Muscle layer of colon (tissue), 2 donors: ENCODE measurements around the gene ZCWPW1.
A peak's percentile ranks its signal among the peaks of the same experiment; 100 is the strongest.
"Not testable (repeated sequence)": the region's sequence is repeated elsewhere in the genome, so short reads cannot be mapped to it uniquely, and the experiment has no call there.

ENCODE experiments used
- H3K27ac ChIP-seq: one replicate; pipeline ENCODE4 v1.7.0; 2013; ENCODE audit warnings: low read depth, mild to moderate bottlenecking, low read length, moderate library complexity
- H3K27me3 ChIP-seq, 2 donors: one replicate each; pipeline ENCODE4 v1.7.0; 2013; ENCODE audit warnings: low read length in 2 of 2, mild to moderate bottlenecking in 2 of 2; ENCODE audit not compliant: insufficient read depth in 2 of 2, control insufficient read depth in 1 of 2
- H3K36me3 ChIP-seq: one replicate; pipeline ENCODE4 v1.7.0; 2013; ENCODE audit warnings: mild to moderate bottlenecking, low read length; ENCODE audit not compliant: insufficient read depth
- H3K4me1 ChIP-seq: one replicate; pipeline ENCODE4 v1.7.0; 2013; ENCODE audit warnings: mild to moderate bottlenecking, low read length; ENCODE audit not compliant: insufficient read depth
- H3K4me3 ChIP-seq, 2 donors: one replicate each; pipeline ENCODE4 v1.7.0; 2013; ENCODE audit warnings: low read length in 2 of 2, low read depth in 1 of 2, mild to moderate bottlenecking in 1 of 2, moderate library complexity in 1 of 2
- H3K9ac ChIP-seq: one replicate; pipeline ENCODE4 v1.7.0; 2013; ENCODE audit warnings: low read length
- H3K9me3 ChIP-seq: one replicate; pipeline ENCODE4 v1.7.0; 2013; ENCODE audit warnings: mild to moderate bottlenecking, low read length
- donor health status: abdominal sarcoma.
- donor health status: Adenocarcinoma of cecum.

The ZCWPW1 gene

DNA sequence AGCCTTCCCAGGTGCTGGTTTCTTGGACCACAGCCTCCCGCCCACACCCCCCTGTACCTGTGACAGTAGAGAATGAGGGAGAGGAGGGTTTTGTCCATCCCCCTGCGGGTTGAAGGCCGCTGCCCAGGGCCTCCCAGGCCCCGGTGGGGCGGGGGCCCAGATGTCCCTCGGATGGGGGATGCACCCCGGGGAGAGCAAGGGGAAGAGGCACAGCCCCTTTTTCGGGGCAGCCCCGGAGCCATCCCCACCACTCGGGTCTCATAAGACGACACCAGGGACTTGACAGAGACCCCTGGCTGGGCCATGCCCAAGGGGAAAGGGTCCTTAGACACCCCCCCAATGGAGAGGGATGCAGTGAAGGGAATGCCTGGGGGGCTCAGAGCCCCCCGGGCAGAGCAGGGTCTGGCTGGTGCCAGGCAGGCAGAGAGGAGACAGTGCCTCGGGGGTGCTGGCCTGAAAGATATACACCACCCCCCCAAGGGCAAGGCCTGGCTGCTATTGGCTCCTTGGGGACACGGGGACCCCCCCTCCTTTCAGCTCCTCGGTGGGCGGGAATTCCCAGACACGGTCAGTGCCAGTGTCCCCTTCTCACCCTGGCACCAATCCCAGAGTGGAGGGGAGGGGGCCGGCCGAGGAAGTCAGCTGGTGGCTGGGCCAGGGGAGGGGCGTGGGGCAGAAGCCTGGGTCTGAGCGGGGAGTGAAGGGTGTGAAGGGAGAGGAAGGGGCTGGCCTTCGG lies 39.3 kb upstream of the ZCWPW1 start:
- Histone ChIP-seq H3K36me3 (no peaks in the 10 kb centered on the region), H3K9me3 (no peaks in the 10 kb centered on the region), H3K4me3 (no peak overlapping the region), H3K9ac (no peak overlapping the region), H3K4me1 (peaks cover 22% of the 10 kb centered on the region), H3K27me3 (no peaks in the 10 kb centered on the region), H3K27ac (no peak overlapping the region)

DNA sequence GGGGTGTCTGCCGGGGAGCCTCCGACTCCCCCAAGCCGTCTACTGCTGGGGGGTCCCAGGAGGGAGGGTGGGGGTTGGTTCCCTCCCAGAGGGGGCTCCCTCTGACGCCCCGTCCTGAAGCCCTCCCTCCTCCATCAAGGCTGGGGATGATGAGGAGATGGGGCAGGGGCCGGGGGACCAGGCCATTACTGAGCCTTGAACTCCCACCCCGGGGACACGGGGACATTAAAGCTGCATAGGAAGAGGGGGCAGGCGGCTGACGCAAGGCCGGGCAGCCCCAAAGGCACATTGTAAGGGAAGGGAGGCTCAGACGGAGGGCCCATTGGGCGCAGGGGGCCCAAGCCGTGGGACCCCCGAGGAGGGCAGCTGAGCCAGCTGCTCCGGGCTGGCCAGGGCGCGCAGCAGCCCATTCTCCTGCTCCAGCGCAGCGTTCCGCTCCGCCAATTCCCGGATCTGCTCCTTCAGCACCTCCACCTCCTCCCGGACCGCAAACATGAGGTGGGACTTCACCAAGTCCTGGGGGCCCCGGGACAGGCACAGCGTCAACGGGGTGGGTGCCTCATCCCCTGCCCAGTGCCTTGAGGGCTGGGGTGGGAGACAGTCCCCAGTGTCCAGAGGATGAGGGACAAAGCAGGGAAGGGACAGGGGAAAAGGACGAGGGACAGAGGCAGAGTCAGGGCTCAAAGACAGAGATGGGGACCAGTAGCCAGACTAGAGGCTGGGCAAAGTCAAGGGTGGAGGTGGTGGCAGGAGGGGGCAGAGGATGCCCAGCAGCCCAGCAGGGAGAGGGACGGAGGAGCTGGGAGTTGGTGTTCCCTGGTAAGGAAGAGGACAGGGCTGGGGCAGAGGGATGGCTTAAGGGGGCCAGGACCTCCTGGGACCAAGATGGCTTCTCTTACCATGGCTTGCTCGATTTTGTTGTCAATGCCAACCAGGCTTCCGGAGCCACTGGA lies 38.4 kb upstream of the ZCWPW1 start:
- Histone ChIP-seq H3K9ac (no peak overlapping the region), H3K27me3 (no peaks in the 10 kb centered on the region), H3K4me1 (peaks cover 21% of the 10 kb centered on the region), H3K9me3 (no peaks in the 10 kb centered on the region), H3K27ac (peak overlapping the region; percentile 44), H3K36me3 (no peaks in the 10 kb centered on the region), H3K4me3 (no peak overlapping the region)

DNA sequence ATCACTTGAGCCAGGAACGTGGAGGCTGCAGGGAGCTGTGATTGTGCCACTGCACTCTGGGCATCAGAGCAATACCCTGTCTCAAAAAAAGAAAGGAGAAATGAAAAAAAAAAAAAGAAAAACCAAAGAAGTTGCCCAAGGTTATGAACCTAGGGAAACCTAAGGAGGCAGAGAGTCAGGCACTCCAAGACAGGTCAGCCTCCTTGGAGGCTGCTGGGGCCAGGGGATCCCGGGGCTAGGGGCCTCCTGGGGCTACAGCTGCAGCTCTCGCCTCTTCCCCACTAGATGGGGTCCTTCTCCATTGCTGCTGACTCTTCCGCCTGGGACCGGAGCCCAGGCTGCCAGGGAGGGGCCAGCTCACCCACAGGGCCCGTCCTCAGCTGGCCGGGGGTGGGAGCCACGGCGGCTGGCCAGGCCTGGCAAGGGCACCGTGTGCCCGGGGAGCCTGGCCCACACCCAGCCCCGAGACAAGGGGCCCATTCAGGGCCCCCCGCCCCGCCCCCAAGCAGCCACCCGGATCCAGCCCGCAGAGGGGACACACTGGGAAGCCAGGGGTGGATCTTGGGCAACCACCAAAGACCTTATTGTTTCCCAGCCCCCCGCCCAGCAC lies 37.3 kb upstream of the ZCWPW1 start:
- peak overlapping the region; percentile 12 for H3K27ac ChIP-seq
- peaks cover 2% of the 10 kb centered on the region for H3K36me3 ChIP-seq
- no peak overlapping the region for H3K9ac ChIP-seq
- H3K9me3 ChIP-seq, result no peaks in the 10 kb centered on the region
- H3K4me1 ChIP-seq, result peaks cover 21% of the 10 kb centered on the region
- no peak overlapping the region for H3K4me3 ChIP-seq
- H3K27me3 ChIP-seq, result no peaks in the 10 kb centered on the region

DNA sequence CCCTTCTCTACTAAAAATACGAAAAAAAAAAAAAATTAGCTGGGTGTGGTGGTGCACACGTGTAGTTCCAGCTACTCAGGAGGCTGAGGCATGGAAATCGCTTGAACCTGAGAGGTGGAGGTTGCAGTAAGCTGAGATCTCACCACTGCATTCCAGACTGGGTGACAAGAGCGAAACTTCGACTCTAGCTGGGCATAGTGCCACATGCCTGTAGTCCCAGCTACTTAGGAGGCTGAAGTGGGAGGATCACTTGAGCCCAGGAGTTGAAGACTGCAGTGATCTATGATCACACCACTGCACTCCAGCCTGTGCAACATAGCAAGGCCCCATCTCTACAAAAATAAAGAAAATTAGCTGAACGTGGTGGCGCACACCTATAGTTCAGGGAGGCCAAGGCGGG lies 36.8 kb upstream of the ZCWPW1 start:
- Histone ChIP-seq H3K4me1 (peaks cover 21% of the 10 kb centered on the region), H3K9me3 (no peaks in the 10 kb centered on the region), H3K9ac (no peak overlapping the region), H3K27ac (peak overlapping the region; percentile 12), H3K4me3 (no peak overlapping the region), H3K36me3 (peaks cover 7% of the 10 kb centered on the region), H3K27me3 (no peaks in the 10 kb centered on the region)

DNA sequence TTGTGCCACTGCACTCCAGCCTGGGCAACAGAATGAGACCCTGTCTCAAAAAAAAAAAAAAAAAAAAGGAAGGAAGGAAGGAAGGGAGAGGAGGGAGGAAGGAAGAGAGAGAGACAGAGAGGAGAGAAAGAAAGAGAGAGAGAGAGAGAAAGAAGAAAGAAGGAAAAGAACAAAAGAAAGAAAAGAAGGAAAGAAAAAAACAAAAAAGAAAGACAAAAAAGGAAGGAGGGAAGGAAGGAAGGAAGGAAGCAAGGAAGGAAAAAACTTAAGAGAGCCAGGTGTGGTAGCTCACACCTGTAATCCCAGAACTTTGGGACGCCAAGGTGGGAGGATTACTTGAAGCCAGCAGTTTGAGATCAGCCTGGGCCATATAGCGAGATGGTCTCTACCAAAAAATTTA lies 36.3 kb upstream of the ZCWPW1 start:
- H3K4me3 ChIP-seq, result no peak overlapping the region
- H3K9me3 ChIP-seq, result no peaks in the 10 kb centered on the region
- no peak overlapping the region for H3K27ac ChIP-seq
- H3K4me1 ChIP-seq, result peaks cover 21% of the 10 kb centered on the region
- H3K36me3 ChIP-seq, result peaks cover 10% of the 10 kb centered on the region
- H3K27me3 ChIP-seq, result no peaks in the 10 kb centered on the region
- H3K9ac ChIP-seq, result no peak overlapping the region

DNA sequence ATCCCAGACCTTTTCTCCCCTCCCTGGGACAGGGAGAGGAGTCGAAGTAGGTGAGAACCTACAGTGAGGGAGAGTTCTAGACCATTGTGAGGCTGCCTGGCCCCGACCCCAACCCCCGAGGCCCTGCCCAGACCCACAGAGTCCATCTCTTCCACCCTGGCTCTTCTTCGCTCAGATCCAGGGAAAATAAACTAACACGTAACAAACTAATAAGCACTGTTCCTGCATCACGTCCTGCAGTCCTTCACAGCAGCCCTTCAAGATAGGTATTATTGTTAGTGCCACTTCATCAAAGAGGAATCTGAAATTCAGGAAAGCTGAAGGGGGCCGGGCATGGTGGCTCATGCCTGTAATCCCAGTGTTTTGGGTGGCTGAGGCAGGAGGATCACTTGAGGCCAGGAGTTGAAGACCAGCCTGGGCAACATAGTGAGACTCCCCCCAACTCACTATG lies 35.7 kb upstream of the ZCWPW1 start, which contains the start of gene SPACDR:
Gene SPACDR, minus strand, starts transcription at position 51 of the 451 bp plus-strand sequence. CDS start 235 bp downstream, outside the sequence.
- Histone ChIP-seq H3K4me3 (no peak within 1 kb of the TSS), H3K36me3 (peaks cover 10% of the 10 kb centered on the region), H3K9me3 (no peaks in the 10 kb centered on the region), H3K27ac (no peak within 1 kb of the TSS), H3K4me1 (peaks cover 15% of the 10 kb centered on the region), H3K27me3 (no peaks in the 10 kb centered on the region), H3K9ac (no peak within 1 kb of the TSS)

DNA sequence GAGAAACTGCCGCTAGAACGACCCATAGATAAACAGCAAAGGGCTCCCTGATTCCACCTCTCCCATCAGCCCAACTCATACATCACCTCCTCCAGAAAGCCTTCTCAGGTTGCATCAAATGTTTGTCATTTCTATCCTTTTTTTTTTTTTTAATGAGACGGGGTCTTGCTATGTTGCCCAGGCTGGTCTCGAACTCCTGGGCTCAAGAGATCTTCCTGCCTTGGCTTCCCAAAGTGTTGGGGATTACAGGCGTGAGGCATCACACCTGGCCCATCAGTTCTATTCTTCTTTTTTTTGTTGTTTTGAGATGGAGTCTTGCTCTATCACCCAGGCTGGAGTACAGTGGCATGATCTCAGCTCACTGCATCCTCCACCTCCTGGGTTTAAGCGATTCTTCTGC lies 28.5 kb upstream of the ZCWPW1 start:
- Histone ChIP-seq H3K4me1 (no peaks in the 10 kb centered on the region), H3K4me3 (no peak overlapping the region), H3K27ac (no peak overlapping the region), H3K9ac (no peak overlapping the region), H3K9me3 (no peaks in the 10 kb centered on the region), H3K36me3 (peaks cover 10% of the 10 kb centered on the region), H3K27me3 (no peaks in the 10 kb centered on the region)

DNA sequence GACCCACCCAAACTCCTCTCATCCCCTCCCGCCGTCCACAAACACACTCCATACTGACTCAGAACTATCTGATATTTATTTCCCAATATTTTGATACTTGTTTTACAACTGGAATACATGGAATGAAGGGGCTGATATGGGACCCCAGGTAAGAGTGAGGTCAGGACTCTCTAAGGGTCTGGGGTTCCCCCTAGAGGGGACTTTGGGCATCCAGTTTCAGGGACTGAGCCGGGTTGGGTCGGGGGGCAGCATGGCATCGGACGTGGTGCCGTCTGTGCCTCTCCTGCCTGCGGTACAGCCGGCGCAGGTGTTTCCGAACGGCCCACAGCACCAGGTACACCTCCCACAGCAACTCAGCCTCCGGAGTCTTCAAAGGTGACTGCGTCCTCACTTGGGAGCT lies 28.1 kb upstream of the ZCWPW1 start:
- no peak overlapping the region for H3K9ac ChIP-seq
- H3K36me3 ChIP-seq, result peaks cover 10% of the 10 kb centered on the region
- H3K4me1 ChIP-seq, result no peaks in the 10 kb centered on the region
- no peak overlapping the region for H3K27ac ChIP-seq
- H3K9me3 ChIP-seq, result no peaks in the 10 kb centered on the region
- no peak overlapping the region for H3K4me3 ChIP-seq
- no peaks in the 10 kb centered on the region for H3K27me3 ChIP-seq

DNA sequence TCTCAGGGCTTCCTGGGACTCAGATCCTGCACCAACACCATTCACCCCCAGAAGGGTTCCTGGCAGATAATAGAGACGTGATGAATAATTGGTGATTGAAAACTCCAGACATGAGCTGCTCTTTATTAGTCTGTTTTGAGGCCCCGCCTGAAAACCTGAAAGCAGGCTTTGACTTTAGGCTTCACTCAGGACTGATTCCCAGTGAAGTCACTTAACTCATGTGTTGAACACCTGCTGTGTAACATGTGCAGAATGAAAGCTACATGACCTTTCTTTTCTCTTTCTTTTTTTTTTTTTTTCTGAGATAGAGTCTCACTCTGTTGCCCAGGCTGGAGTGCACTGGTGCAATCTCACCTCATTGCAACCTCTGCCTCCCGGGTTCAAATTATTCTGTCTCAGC lies 26.7 kb upstream of the ZCWPW1 start:
- Histone ChIP-seq H3K27ac (no peak overlapping the region), H3K9me3 (no peaks in the 10 kb centered on the region), H3K4me3 (no peak overlapping the region), H3K27me3 (no peaks in the 10 kb centered on the region), H3K36me3 (peaks cover 2% of the 10 kb centered on the region), H3K4me1 (no peaks in the 10 kb centered on the region), H3K9ac (no peak overlapping the region)

DNA sequence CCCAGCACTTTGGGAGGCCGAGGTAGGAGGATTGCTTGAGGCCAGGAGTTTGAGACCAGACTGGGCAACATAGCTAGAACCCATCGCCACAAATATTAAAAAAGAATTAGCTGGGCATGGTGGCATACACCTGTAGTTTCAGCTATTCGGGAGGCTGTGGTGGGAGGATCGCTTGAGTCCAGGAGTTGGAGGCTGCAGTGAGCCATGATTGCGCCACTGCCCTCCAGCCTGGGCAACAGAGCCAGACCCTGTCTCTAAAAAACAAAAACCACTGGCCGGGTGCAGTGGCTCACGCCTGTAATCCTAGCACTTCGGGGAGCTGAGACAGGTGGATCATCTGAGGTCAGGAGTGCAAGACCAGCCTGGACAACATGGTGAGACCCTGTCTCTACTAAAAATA lies 25.4 kb upstream of the ZCWPW1 start:
- H3K27me3 ChIP-seq, H3K4me3 ChIP-seq, H3K9ac ChIP-seq, H3K9me3 ChIP-seq, H3K27ac ChIP-seq, H3K36me3 ChIP-seq, H3K4me1 ChIP-seq: not testable (repeated sequence)

DNA sequence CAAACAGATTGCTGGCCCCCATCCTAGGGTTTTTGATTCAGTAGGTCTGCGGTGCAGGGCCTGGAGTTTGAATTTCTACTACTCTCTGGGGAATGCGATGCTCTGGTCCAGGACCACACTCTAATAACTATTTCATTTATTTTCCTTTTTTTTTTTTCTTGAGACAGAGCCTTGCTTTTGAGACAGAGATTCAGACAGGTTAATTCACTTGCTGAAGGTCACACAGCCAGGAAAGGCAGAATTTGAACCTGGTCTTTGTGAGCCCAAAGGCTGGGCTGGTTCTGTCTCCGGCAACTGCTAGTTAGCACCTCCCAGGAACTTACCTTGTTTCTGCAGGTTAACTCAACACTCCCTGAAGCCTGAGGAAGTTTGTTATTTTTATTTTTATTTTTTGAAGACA lies 24.0 kb upstream of the ZCWPW1 start:
- H3K27ac ChIP-seq, result no peak overlapping the region
- no peaks in the 10 kb centered on the region for H3K27me3 ChIP-seq
- H3K9me3 ChIP-seq, result no peaks in the 10 kb centered on the region
- H3K9ac ChIP-seq, result no peak overlapping the region
- no peak overlapping the region for H3K4me3 ChIP-seq
- no peaks in the 10 kb centered on the region for H3K36me3 ChIP-seq
- H3K4me1 ChIP-seq, result no peaks in the 10 kb centered on the region
